ENCODE results near the gene NR2E1.

DNA sequence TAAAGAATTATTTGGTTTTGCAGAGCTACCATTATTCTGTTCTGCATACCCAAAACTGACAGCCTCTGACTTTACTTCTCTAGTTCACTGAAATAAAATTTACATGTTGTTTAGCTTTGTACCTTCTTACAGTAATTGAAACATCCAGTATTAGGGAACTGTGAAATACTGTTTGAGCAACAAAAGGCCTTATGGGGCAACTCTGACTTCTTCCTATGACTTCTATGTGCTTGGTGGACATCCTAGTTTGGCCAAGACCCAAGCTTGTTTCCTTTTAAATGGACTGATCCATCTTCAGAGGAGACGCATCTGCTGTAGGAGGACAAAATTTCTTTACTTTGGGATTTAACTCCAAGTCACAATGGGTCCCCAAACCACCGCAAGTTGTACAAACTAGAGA is 44.7 kb downstream of the NR2E1 start:
- TF ChIP-seq, protein P1, sequence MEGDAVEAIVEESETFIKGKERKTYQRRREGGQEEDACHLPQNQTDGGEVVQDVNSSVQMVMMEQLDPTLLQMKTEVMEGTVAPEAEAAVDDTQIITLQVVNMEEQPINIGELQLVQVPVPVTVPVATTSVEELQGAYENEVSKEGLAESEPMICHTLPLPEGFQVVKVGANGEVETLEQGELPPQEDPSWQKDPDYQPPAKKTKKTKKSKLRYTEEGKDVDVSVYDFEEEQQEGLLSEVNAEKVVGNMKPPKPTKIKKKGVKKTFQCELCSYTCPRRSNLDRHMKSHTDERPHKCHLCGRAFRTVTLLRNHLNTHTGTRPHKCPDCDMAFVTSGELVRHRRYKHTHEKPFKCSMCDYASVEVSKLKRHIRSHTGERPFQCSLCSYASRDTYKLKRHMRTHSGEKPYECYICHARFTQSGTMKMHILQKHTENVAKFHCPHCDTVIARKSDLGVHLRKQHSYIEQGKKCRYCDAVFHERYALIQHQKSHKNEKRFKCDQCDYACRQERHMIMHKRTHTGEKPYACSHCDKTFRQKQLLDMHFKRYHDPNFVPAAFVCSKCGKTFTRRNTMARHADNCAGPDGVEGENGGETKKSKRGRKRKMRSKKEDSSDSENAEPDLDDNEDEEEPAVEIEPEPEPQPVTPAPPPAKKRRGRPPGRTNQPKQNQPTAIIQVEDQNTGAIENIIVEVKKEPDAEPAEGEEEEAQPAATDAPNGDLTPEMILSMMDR (optimal IDR thresholded peaks at IDR 0.05 in 1 of 3, IDR thresholded peaks at IDR 0.05 in 1 of 3, conservative IDR thresholded peaks at IDR 0.05 in 1 of 3; ENCODE audit: extremely low read depth in 1 of 3, insufficient read depth in 2 of 3, low read length in 3 of 3): no peak
- no peak for TF ChIP-seq EZH2 (IDR thresholded peaks at IDR 0.05; ENCODE audit: low read length)

All from keratinocyte (primary cell).